Measurements from ENCODE around the gene ADAMTS20.

GRCh38 chr12:43482311-43483085 is 69.5 kb downstream of the ADAMTS20 start:
- no peak for TF ChIP-seq POLR2AphosphoS5 (IDR thresholded peaks at IDR 0.05)
- TF ChIP-seq CTCF (IDR thresholded peaks at IDR 0.05), result no peak
